ENCODE data around the gene OR10G7. TPM values are rescaled to one million over a fixed set of nuclear protein-coding genes. Genes with fewer than 3 reads are reported as not detected.
"Not testable (repeated sequence)": the region's sequence is repeated elsewhere in the genome, so short reads cannot be mapped to it uniquely, and the experiment has no call there.

OR10G7 gene
- total RNA-seq, 1 donor from 2014 or later, result not detected

- no peak for ATAC-seq
- intact Hi-C loops (cut with DNase I), result no loop called here
- DNase-seq (ENCODE audit: low spot score), result no peak
These were observed 11.8 kb upstream of the OR10G7 start for GRCh38 chr11:124052966-124053365.

DNA sequence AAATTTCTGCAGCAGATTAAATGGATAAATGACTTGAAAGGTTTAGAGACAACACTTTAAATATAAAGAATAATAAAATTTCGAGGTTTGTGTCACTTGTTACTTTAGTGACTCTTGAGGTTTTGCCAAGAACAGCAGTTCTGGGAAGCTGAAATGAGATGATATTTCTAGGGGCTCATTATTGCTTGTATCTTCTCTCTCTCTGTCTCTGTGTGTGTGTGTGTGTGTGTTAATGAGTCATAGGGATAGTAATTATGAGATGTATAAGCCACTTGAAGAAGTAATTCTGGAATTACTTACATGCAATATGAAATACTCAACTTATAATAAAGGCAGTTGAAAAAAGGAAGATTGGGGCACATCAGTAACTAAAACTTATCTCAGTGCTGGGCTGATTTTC is 9.6 kb upstream of the OR10G7 start:
- ATAC-seq (no peak), DNase-seq (ENCODE audit: low spot score) (no peak)
- intact Hi-C loops (cut with DNase I), result no loop called here

GRCh38 chr11:124043420-124043819 is 2.3 kb upstream of the OR10G7 start:
- intact Hi-C loops (cut with DNase I), result no loop called here
- ATAC-seq, result no peak
- DNase-seq (ENCODE audit: low spot score), result no peak

- DNase-seq (ENCODE audit: low spot score), result no peak
- no peak for ATAC-seq
- intact Hi-C loops (cut with DNase I), result no loop called here
These were observed 1.6 kb downstream of the OR10G7 start for GRCh38 chr11:124039557-124039956.

- ATAC-seq (no peak), DNase-seq (ENCODE audit: low spot score) (no peak)
- intact Hi-C loops (cut with DNase I), result no loop called here
These were observed 4.5 kb downstream of the OR10G7 start for GRCh38 chr11:124036666-124037065.

GRCh38 chr11:124026498-124026897 is 14.6 kb downstream of the OR10G7 start, which contains the start of gene OR10G8:
Gene OR10G8 (plus strand): TSS chr11:124026798. CDS start chr11:124029623, 2,825 bp downstream.
- ATAC-seq, result no peak
- intact Hi-C loops (cut with DNase I), result no loop called here
- DNase-seq (ENCODE audit: low spot score), result no peak

GRCh38 chr11:124015837-124016236 is 25.3 kb downstream of the OR10G7 start:
- intact Hi-C loops (cut with DNase I); ATAC-seq; DNase-seq (ENCODE audit: low spot score): not testable (repeated sequence)

DNA sequence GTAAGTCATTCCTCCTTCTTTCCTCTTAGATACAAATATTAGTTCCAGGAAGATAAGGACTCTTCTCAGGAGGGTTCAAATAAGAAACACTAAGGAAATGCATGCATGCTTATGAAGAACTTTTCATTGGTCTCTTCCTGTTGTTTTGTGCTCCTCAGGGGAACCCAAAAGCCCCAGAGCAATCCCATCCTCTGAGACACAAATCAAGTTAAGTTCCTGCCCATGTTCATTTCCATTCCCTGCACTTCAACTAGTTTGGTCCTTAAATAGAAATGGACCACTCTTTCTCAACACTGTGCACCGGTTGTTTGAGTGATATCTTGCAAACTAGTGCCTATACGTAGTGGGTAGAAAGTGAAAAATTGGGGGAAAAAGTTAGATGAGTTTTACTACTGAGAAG is 28.4 kb downstream of the OR10G7 start, which contains the start of gene OR10G4:
Gene OR10G4 (plus strand): TSS at position 301 of the 400 bp plus-strand sequence. CDS start 2,578 bp downstream, outside the sequence.
- no peak for DNase-seq (ENCODE audit: low spot score)
- intact Hi-C loops (cut with DNase I), result no loop called here
- ATAC-seq, result no peak

- intact Hi-C loops (cut with DNase I), result no loop called here
- ATAC-seq, result no peak
- DNase-seq (ENCODE audit: low spot score), result no peak
These were observed 46.0 kb downstream of the OR10G7 start, which contains the start of gene OR10G6 for GRCh38 chr11:123995119-123995518. Gene OR10G6 (minus strand): TSS chr11:123995161. CDS start chr11:123995161, 0 bp downstream.

Other genes with a start within 250 kb of the OR10G7 start
- gene OR6M1, start 235.0 kb downstream of the OR10G7 start, total RNA-seq, result not detected
- gene TMEM225, start 155.7 kb downstream of the OR10G7 start, total RNA-seq, result not detected
- gene OR8D4, start 139.2 kb downstream of the OR10G7 start, total RNA-seq, result not detected
- not detected for gene OR4D5, start 101.7 kb downstream of the OR10G7 start, total RNA-seq
- gene OR6T1, start 97.5 kb downstream of the OR10G7 start, total RNA-seq, result not detected
- gene OR10S1, start 63.5 kb downstream of the OR10G7 start, total RNA-seq, result not detected
- not detected for gene OR10G6, start 46.2 kb downstream of the OR10G7 start, total RNA-seq
- gene OR10G4, start 28.3 kb downstream of the OR10G7 start, total RNA-seq, result not detected
- not detected for gene OR10G9, start 18.3 kb downstream of the OR10G7 start, total RNA-seq
- gene OR10G8, start 14.5 kb downstream of the OR10G7 start, total RNA-seq, result not detected
- 27.6 TPM for gene VWA5A, start 74.1 kb upstream of the OR10G7 start, total RNA-seq
- not detected for gene OR10D3, start 142.0 kb upstream of the OR10G7 start, total RNA-seq
- gene OR8G1, start 199.8 kb upstream of the OR10G7 start, total RNA-seq, result not detected
- gene OR8G5, start 215.1 kb upstream of the OR10G7 start, total RNA-seq, result not detected